Measurements from ENCODE around the gene ATL2.
A peak's percentile ranks its signal among the peaks of the same experiment; 100 is the strongest.
"Not testable (repeated sequence)": the region's sequence is repeated elsewhere in the genome, so short reads cannot be mapped to it uniquely, and the experiment has no call there.

ATL2 gene

DNA sequence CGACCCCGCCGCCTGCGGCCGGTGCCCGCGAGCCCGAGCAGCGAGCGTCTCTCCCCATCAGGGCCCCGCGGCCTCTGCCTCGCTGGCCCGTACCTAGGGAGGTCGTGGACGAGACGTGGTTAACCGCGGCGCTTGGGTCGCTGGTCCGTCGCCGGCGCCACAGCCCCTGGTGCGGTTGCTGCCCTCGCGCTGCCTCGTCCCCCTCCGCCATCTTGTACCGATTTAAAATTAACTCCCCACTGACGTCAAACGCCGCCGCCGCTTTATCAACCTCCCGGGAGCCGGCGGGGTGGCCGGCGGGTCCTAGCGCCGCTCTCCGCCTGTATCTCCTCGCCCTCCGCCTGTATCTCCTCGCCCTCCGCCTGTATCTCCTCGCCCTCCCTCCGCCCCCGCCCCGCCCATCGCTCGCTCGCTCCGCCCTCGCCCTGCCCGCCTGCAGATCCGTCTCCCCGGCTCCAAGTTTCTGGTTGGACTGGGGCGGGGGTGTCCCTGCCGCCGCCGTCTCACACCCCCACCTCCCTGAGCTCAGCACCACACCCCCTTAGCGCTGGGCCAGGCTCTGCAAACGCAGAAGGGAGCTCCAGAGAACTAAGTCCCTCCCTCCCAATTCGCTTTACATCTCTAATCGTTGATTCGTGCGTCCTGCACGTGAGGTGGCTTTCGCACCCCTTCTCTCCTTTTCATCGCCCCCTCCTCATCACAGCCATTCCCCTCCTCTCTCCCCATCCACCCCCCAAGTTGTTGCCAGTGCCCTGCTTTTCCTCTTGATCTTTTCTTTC lies at the start of gene ATL2:
TSS of gene ATL2 (minus strand) at position 224 of the 779 bp plus-strand sequence. CDS start at position 211, 13 bp downstream.
- peak; percentile 93 for DNase-seq (ENCODE audit: low spot score)

DNA sequence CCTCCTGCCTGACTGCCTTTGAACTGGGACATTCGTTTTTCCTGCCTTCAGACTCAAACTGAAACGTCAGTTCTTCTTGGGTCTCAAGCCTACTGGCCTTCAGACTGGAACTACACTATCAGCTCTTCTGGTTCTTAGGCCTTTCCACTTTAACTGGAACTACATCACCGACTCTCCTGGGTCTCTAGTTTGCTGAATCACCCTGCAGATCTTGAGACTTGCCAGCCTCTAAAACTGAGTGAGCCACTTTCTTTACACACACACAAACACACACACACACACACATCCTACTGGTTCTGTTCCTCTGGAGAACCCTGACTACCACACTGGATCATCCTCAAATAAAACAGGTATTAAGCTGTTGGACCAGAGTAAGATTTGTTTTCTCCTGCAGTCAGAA lies 46.7 kb upstream of the ATL2 start:
- no peak for DNase-seq (ENCODE audit: low spot score)

DNA sequence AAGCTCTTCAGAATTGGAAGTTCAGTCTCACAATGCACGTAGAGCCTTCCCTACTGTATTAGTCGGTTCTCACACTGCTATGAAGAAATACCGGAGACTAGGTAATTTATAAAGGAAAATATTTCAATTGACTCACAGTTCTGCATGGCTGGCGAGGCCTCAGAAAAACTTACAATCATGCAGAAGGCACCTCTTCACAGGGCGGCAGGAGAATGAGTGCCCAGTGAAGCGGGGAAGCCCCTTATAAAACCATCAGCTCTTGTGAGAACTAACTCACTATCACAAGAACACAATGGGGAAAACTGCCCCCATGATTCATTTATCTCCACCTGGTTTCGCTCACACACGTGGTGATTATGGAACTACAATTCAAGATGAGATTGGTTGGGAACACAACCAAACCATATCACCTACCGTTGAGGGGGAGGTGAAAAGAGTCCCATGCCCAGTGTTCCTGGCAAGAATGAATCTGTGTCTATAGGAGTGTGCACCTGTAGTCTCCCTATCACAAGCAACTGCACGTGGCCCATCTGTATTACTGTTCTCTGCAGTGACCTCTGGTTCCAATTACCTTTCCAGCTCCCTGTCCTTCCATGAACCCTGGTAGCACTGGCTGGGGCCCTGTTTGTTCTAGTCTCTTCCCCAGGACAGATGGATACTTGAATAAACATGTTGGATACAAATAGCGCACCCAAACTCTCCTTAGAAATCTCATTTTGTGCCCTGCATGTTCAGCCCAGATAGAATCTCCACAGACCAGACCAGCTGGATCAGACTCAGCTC lies 44.4 kb upstream of the ATL2 start:
- no peak for DNase-seq (ENCODE audit: low spot score)

DNA sequence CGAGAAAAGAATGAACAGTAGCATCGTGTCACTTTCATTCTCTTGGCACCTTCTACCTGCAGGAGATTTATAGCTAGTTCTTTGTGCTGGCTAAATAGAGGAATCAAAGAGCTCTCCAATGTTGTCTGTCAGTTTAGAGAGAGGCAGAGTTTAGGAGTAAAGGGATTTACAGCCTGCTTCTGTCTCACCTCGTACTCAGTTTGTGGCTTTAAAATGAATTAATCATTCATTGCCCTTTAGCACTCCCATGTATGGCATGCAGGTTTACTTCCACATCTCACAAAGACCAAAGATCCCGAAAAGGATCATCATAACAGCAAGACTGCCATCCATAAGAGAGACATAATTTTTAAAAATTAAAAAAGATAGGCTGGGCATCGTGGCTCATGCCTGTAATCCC lies 42.4 kb upstream of the ATL2 start:
- DNase-seq (ENCODE audit: low spot score): no peak

DNA sequence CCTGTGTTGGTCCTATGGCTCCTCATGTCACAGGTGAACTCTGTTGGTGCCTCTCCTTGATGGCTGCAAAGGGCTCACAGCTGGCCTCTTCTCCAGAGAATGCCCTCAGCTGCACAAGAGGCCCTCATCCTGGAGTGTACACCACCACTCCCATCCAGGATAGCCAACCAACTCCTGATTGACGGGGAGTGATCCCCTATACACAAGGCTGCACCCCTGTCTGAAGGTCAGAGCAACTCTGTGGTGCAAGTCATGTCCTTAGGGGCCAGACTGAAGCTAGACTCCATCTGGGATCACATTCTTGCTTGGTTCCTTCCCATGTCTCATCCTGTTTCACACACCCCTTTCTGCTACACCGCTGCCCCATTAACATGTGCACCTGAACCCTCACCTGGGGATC lies 41.7 kb upstream of the ATL2 start:
- no peak for DNase-seq (ENCODE audit: low spot score)

DNA sequence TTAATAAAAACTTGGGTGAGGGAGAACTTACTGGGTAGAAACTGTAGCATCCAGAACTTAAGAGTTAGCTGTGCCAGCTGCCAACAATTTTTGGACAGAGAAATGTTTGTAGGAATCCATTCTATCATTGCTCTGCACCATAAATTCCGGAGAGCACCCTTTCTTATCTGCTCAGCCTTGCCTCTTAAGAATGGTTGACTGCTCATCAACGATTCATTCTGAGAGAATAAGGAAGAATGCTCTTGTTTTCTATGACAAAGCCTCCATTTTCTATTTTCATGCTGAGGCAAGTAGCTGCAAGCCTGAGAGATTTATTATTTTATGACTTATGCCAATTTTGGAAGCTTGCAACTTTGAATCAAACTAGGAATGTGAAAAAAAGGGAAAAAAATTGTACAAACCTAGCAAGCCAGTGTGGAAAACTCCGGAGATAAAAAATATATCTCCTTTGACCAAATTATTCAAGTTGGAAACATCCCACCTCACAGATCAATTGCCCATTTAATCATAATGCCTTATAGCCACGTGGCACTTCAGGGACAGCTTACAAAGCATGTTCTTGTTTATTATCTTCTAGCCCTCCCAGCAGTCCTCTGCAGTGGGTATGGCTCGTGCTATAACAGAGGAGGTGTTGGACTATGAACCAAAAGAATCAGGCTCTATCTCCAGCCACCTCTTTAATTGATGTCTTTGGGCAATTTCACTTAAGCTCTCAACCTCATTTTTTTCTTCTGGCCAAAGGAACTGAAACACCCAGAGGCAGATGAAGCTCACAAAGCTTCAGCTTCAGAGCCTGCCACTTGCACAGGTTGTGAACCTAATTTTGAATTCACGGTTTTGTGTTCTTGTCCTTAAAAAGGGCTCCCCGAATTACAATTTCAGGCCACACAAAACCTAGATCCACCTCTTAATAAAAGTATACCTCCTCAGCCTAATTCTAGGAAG lies 40.9 kb upstream of the ATL2 start:
- DNase-seq (ENCODE audit: low spot score): no peak

DNA sequence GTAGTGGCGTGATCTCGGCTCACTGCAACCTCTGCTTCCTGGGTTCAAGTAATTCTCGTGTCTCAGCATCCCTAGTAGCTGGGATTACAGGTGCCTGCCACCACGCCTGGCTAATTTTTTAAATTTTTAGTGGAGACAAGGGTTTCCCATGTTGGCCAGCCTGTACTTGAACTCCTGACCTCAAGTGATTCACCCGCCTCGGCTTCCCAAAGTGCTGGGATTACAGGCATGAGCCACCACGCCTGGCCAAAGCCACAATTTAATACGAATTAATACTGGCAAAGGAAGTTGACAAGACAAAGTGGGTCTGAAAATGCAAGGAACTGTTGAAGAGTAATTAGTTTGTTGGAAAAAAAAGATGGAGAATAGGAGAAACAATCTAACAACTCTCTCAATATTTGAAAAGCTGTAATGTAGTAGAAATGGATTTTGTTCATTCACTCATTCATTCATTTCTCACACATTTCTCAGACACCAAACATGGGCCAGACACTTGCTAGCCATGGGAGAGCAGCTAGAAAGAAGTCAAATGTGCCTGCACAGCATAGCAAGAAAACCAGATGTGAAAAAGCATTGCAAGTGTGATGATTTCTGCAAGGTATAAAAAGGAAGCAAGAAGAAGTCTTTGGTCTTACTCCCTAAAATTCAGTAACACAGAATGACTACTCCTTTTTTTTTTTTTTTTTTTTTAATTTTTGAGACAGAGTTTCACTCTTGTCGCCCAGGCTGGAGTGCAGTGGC lies 39.4 kb upstream of the ATL2 start:
- no peak for DNase-seq (ENCODE audit: low spot score)

DNA sequence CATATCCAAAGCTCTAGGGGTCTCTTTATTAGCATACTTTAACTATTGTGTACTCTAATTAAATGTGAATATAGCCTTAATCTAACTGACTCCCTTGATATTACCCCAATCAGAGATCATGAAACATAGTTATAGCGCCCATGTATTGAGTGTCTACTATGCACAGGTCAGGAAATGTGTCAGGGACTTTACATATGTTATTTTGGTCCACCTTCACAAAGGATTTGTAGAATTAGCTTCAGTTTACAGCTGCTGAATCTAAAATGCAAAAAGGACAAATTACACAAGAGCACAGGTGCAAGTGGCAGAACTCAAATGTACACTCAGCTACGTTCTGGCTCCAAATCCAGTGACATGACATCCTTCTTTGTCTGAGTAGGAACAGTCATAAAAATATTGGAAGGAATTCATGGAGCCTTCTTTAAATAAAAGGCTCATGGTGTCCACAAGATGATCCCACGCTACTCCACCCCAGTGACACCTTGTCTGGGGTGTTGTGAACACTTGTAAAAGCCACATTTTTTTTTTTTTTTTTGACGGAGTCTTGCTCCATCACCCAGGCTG lies 38.7 kb upstream of the ATL2 start:
- DNase-seq (ENCODE audit: low spot score): no peak

DNA sequence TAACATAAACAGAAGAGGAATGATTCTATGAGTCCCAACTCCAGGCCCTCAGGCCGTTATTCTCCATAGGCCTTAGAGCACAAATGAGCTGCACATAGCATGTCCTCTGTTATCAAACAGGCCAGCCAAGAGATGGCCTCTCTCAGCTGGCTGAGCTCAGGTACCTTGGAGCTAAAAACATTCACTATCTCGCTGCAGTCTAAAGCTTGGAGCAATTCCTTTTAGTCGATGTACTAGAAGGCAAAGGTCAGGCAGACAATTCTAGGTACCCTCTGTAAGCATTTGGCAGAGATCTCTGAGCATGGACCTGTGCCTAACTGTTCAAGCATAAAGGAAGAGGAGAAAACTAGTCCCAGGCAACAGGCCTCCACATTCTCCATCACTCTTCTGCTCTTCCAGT lies 38.0 kb upstream of the ATL2 start:
- no peak for DNase-seq (ENCODE audit: low spot score)

DNA sequence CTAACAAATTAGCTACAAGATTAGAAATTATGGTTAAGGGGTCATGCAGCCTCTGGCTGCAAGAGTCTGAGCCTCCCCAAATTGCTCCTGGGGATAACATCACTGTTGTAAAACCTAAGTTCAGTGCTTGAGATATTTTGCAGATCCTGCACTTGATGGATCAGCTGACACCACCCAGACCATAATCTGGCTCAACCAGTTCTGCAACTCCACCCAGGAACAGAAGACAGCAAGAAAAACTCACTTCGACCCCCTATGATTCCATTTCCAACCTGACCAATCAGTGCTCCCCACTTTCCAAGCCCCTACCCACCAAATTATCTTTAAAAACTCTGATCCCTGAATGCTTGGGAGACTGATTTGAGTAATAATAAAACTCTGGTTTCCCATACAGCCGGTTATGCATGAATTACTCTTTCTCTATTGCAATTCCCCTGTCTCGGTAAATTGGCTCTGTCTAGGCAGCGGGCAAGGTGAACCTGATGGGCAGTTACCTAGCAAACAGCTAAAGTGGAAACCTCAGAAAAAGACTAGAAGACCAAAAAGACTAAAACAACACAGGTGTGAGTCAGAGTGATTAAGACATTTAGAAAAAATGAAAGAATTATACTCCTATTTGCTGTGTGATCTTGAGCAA lies 35.3 kb upstream of the ATL2 start:
- not testable (repeated sequence) for DNase-seq (ENCODE audit: low spot score)

DNA sequence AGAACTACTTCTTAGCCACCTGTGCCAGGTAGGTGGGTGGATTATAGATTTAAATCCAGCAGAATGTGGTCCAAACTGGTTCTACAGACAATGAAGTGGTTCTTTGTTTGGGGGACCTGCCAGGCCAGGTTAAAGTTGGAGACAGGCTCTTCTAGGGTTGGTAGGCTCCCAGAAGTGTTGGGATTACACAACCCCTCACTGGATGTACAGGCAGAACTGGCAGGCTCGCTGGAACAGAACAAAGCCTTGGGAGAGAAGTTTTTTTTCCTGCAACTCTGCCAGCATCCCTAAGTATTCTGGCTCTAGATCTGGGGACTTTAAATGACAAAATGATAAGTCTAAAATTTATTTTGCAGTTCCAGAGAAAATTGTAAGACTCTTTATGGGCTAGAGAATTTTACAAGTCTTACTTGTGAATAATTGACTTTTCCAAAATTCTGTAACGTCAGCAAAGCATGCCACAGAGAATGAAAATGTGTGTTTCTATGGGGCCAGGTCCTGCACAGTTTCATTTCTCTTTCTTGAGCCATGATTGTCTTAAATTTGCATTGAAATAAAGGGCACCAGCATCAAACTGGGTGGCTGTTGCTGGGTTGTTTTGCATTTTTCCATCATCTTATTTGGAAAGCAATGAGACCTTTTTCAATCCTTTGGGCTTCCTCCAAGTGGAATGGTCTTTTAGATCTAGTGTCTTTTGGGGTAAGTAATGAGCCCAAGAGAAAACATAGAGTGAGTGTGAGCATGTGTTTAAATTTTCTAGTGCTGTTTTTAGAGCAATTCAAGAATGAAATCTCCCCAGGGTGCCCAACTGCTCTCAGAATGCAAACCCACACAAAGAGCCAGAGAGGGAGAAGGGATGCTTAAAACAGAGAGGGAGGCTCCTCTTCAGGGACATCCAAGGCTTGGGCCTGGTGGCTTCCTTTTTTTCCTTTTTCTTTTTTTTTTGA lies 32.4 kb upstream of the ATL2 start:
- DNase-seq (ENCODE audit: low spot score): no peak

DNA sequence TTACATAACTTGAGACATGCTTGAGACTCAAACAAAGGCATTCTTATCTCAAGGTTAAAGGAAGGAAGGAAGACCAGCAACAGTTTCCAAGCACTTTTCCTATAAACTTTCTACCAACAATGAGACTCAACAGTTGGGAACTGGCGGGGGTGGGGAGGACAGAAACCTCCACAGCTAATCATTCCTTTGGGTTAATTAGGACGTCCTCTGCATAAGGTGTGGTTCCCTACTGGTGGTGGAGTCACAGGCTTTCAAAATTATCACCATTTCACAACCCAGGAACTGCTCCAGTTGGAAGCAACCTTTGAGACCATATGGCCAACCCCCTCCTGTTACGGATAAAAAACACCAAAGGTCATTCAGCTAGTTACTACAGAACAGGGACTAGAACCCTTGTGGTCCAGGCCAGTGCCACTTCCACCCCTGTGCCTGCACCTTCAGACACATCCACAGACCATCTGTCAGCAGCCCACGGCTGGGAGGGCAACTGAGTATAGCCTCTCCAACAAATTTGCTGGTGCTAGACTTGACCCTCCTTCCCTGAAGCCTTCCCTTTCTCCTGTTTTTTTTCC lies 30.1 kb upstream of the ATL2 start:
- no peak for DNase-seq (ENCODE audit: low spot score)

DNA sequence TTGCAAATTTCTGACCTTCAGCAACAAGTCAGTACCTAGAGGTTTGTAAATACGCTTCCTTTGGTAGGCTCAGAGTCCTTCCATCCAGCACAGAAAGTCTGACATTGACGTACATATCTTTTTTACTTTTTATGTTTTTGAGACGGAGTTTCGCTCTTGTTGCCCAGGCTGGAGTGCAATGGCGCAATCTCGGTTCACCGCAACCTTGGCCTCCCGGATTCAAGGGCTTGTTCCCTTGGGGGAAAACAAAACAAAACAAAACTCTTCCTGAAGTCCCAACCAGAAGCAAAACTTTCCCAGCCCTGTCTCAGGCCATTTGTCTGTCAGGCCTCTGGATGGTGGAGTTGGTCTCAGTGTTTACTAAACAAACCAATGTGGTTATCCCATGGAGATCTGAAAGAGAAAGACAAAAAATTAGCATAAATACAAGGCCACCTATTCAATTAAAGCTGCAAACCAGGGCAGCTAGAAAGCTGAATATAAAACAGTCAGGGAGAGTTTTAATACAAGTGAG lies 29.6 kb upstream of the ATL2 start:
- no peak for DNase-seq (ENCODE audit: low spot score)

DNA sequence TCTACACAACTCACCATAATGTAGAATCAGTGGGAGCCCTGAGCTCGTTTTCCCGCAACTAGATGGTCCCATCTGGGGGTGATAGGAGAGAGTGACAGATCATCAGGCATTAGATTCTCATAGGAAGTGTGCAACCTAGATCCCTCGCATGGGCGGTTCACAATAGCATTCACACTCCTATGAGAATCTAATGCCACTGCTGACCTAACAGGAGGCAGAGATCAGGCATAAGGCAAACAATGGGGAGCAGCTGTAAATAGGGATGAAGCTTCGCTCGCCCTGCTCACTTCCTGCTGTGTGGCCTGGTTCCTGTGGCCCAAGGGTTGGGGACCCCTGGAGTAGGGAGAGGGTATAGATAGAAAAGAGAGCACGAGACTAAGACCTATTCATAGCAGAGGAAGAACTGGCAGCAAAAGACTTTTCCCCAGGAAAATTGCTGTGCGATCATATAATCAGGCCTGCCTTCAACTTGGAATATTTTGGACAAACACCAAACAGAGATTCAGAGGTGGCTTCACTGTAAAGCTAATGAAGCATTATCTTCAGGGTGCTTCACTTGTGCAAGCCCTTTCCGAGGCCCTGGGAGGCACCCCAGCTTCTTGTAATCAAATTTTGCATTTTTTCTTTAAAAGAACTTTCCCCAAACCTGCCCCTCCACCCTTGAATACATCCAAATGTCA lies 29.0 kb upstream of the ATL2 start:
- DNase-seq (ENCODE audit: low spot score): no peak

DNA sequence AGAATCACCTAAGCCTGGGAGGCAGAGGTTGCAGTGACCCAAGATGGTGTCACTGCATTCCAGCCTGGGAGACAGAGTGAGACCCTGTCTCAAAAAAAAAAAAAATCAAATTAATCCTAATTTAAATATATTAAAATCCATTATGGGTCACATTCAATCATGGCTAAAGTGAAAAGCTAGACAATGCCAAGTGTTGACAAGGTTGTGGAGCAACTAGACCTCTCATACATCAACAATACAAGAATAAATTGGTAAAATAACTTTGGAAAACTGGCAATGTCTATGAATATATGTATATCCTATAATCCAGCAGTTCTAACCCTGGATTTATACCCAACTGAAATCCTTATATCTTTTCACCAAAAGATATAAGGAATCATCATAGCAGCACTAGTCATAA lies 23.4 kb upstream of the ATL2 start:
- no peak for DNase-seq (ENCODE audit: low spot score)

DNA sequence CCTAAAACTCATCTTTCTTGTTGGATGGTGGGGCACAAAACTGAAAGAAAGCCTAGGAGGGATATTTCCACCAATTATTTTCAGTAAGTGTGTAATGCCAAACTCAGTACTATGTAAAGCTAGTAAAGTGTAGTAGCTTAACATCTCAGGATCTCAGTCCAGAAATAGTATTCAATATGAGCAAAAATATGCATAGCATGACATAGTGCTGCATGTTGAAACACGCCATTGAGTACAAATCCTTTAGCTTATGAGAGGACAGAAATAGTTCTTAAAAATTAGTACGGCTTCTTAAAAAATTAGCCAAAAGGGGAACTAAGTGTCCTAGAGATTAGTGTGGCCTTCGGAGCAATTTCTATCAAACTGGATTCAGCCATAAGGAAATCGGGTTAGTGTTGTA lies 21.7 kb upstream of the ATL2 start:
- DNase-seq (ENCODE audit: low spot score): no peak

DNA sequence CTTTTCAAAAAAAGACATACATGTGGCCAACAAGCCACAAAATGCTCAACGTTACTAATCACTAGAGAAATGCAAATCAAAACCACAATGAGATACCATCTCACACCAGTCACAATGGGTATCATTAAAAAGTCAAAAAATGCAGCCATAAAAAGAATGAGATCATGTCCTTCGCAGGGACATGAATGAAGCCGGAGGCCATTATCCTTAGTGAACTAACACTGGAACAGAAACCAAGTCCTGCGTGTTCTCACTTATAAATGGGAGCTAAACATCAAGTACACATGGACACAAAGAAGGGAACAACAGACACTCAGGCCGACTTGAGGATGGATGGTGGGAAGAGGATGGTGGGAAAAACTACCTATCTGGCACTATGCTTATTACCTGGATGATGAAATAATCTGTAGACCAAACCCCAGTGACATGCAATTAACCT lies 17.8 kb upstream of the ATL2 start:
- no peak for DNase-seq (ENCODE audit: low spot score)

DNA sequence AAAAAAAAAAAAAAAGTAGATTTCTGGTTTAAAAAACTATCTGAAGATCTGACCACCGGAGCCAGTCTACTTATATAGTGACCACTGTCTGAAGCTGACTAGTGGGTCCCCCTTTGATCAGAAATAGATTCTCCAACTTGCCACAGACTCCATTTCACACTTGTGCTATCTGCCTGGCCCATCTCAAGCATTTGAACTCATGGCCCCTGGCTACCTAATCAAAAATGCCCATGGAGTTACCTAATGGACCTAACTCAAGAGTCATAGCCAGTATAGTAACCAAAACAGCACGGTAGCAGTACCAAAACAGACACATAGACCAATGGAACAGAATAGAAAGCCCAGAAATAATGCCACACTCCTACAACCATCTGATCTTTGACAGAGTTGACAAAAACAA lies 17.0 kb upstream of the ATL2 start:
- DNase-seq (ENCODE audit: low spot score): no peak
